Hypothalamus (tissue), 51 donors: ENCODE results near the gene PLEKHG3.

Experiments
- DNase-seq, 51 donors: peaks; one replicate each; lab custom pipeline; 2025; lab: John Stamatoyannopoulos, UW

PLEKHG3 gene

DNA sequence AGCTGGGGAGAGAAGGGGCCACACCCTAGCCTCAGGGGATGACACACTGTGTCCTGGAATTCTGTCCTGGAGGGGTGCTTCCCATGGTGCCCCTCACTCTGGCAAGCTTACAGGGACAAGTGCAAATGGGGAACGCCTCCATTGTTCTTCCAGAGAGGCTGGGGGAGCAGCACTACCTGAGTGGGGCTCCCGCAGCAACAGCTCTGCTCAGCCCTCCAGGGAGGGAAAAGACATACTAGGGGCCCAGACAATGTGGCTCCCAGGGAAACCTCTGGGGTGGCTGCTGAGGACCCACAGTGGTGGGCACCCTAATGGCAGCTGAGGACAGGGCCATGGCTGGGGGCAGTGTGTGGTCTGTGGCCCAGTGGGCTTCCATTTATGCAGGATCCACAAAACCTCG, 69.4 kb downstream of the PLEKHG3 start:
- DNase-seq: no peak

DNA sequence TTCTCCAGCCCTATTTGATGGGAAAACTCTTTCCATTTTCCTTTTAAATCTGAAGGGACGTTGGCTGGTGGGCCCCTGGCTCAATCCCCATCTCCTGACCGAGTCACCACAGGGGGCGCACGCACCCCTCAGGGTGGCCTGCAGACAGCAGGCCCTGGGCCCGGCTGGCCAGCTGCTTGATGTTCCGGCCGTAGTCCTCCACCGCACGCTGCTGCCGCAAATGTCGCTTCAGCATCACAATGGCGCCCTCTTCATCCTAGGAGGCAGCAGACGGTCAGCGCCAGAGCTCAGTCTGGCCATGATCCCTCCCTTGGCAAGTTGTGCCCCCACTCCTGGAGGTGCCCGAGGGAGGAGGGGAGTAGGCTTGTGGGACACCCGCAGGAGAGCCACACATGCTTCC, 70.0 kb downstream of the PLEKHG3 start:
- no peak for DNase-seq

- DNase-seq: no peak
Measured at GRCh38 chr14:64775081-64775777, 71.0 kb downstream of the PLEKHG3 start.

DNA sequence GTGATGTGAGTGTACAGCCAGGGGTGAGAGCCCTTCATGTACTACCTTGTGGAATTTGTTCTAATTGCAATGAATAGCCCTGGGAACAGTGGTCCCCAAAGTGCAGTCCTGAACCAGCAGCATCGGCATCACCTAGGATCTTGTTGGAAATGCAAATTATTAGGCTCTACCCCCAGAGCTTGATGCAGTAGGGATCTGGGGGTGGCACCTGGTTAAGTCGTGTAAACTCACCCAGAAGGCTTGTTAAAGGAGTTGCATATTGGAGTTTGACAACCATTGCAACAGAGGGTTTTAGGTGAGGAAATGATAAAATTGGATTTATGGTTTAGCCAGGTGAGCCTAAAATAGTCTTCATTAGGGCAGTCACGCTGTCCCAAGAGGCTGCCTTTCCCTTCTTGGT, 73.2 kb downstream of the PLEKHG3 start:
- DNase-seq: no peak

DNA sequence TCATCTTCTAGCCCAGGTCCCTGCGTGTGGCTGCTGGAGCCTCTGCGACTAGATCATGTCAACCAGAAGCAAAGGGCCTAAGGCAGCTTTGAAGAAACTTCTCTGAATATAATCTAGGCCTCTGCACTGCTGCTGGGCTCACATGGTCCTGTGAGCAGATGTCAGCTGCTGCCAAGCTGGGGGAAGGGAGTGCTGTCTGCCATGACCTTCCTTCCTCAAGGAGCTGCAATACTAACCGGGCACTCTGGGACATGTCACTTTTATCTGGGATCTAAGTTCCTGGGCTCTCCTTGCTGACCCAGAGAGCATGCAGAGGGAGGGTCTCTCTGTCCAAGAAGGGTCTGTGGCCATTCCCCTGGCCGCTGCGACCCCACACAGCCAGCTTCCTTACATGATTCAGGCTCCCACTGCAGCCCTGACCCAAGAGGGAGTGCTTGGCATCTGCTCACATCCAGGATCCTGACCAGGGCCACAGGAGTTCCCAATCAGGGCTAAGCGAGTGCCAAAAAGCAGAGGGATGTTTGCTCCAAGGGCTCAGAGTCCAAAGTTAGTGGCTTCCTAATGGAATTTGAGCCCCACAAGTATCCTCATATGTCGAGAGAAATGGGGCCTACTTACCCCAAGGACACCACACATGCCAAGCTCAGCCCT, 74.0 kb downstream of the PLEKHG3 start:
- DNase-seq: no peak

GRCh38 chr14:64779472-64779871, 75.2 kb downstream of the PLEKHG3 start:
- DNase-seq: no peak

- DNase-seq: no peak
Measured at GRCh38 chr14:64782196-64782595, 78.0 kb downstream of the PLEKHG3 start.

- no peak for DNase-seq
Measured at GRCh38 chr14:64784006-64784405, 79.8 kb downstream of the PLEKHG3 start.

DNA sequence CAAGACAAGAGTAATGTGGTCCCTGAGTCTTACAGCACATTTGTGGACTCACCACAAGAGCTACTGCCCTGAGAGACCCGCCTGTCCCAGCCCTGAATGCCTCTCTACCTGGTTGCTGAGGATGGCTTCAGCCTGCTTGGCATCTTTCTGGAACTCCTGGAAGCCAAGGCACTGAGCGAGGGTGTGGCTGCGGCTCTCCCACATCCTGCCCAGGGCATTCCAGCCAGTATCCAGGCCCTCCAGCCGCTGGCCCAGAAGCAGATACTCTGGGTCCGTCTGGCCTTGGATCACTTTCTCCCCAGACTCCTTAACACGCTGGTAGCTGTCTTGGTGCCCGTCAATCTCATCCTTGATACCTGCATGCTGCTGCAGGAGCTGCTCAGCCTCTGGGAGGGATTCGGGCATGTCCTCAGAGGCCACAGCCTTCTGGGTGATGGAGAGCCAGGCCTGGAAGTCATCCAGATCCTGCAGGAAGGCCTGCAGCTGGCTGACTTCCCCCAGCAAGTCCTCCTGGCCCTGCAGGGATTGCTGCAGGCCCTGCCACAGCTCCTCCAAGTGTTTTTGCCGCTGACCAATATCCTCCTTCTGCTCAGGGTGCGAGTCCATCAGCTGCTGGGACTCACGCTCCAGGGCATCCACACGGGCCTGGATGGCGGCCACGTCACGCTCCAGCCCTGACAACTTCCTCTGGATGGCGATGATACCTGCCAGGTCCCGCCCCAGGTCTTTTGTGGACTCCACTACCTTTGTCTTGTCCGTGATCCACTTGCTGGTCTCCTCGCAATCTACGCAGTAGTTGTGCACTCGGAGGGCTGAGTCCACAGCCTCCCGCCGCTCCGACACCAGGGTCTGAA, 82.3 kb downstream of the PLEKHG3 start:
- no peak for DNase-seq

- DNase-seq: no peak
Measured at GRCh38 chr14:64787619-64788018, 83.4 kb downstream of the PLEKHG3 start.

GRCh38 chr14:64788706-64789105, 84.5 kb downstream of the PLEKHG3 start:
- no peak for DNase-seq

DNA sequence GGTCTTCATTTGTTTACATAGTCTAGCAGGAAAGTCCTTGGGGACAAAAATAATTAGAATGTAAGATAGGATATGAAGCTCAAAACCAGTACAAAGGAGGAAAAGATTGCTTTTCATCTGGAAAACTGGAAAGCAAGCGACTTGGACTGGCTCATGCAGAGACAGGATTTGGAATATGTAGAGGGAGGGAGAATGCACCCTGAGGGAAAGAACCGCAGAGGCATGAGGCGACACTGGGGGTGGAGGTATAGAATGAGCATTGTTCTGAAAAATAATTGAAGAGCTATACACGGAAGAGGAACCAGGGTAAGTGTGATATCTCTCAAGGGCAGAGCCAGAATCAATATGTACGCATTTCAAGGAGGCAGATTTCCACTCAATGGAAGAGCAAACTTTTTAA, 85.5 kb downstream of the PLEKHG3 start:
- DNase-seq: no peak

GRCh38 chr14:64790478-64790877, 86.3 kb downstream of the PLEKHG3 start:
- DNase-seq: no peak

DNA sequence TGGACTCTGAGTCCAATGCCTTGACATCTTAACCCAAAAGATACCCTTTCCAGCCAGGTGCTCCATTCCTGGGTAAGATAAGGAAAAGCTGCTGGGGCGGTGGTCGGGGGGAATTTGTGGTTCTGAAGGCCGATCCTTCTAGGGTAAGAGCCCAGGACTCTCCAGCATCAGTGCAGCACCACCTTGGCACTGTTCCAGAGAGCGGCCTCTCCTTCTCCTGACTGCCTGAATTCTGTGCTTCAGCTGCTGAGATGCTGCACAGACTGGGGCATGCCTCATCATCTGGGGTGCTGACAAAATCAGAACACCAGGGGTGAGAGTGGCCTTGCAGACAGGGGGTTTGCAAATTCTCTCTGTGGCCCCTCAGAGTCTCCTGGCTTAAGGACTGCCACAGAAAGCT, 88.0 kb downstream of the PLEKHG3 start:
- no peak for DNase-seq

GRCh38 chr14:64792871-64793560, 88.8 kb downstream of the PLEKHG3 start:
- DNase-seq: no peak

GRCh38 chr14:64795211-64795610, 91.0 kb downstream of the PLEKHG3 start:
- no peak for DNase-seq

DNA sequence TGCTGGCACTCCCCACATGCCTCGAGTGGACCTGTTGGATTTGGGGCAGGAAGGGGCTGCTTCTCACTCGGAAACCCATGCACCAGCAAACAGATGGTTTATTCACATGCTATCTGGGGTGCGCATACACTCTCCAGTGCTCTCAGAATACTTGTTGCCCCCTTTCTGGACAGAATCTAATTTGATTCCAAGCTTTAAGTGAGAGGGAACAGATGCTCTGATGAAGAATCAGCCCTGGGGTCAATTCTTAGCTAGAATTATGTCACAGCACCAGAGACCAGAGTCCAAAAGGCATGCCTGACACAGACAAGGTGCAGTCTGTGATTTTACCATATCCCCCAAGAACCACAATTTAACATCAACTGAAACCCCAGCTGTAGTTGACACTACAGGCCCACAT, 91.7 kb downstream of the PLEKHG3 start:
- DNase-seq: no peak

DNA sequence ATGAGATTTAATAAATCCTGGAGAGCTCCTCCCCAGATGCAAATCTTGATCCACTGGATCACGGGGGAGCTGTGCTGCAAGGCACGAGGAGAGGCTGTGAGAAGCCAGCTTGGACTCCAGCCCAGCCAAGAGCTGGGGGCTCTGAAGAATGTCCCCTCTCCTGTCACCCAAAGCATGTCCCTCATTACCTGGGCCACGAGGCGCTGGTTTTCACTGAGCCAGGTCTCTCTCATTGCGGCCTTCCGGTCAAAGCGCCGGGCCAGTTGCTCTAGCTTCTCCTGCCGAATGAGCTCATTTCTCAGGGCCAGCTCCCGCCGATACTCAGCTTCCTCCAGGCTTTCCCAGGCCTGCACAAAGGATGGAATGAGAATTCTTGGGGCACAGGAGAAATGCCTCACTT, 92.1 kb downstream of the PLEKHG3 start:
- DNase-seq: no peak

- DNase-seq: no peak
Measured at GRCh38 chr14:64799555-64799954, 95.3 kb downstream of the PLEKHG3 start.
